Astrocyte of the cerebellum (primary cell): ENCODE results near the gene RASSF5.
A peak's percentile ranks its signal among the peaks of the same experiment; 100 is the strongest.

Experiments used
- DNase-seq: peaks from one replicate; pipeline ENCODE4 v3.0.0-alpha.2; 2011; ENCODE audit warnings: low read depth
- H3K4me3 ChIP-seq: 2 replicates; pipeline ENCODE4 v1.5.1; 2011; ENCODE audit warnings: mild to moderate bottlenecking, low read depth, low read length, moderate library complexity
- in situ Hi-C: cut with HindIII; loops from 2 replicates; pipeline ENCODE4 v1.10.0; 2017; ENCODE audit warnings: low sequenced_read_pairs
- TF ChIP-seq, protein P1 (sequence below): IDR thresholded peaks from 2 replicates; pipeline ENCODE4 v1.5.1; 2012; ENCODE audit warnings: low read length, low read depth, moderate library complexity, mild to moderate bottlenecking; ENCODE audit errors: missing control alignments

Gene RASSF5

DNA sequence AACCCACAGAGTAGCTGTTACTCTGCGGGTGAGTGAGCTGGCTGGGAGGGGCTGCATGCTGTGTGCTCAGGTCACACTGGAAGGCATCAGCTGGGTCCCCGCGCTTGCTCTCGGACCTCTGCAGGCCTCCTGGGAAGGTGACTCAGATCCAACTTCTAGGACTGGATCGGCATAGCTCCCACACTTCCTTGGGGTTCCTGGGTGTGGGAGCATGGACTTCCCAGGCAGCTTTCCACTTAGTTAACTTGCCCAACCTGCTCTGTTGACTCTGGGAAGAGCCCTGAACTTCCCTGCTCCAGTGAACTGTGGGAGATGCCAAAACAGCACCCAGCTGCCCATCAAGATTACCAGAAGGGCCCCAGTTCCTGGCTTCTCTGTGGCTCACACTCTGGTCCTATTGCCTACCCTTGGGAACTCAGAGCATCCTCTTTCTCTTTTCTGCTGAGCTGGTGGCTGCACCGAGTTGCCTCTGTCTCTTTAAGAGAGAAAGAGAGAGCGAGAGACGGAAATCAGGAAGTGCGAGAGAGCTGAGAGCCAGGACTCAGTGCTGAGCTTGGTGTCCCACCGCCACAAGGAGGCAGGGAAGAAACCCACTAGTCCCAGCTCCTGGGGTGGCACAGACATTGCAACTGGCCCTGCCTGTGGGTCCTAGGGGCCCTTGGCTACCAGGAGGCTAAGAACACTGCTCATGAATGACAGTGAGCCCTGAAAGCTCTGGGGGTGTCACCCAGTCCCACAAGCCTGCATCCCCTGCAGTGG lies 37.2 kb upstream of the RASSF5 start, which contains the start of gene IKBKE:
Gene IKBKE (plus strand): TSS at position 544 of the 759 bp plus-strand sequence. CDS start 2,752 bp downstream, outside the sequence.
- peak within 1 kb of the TSS; percentile 68 for H3K4me3 ChIP-seq
- no peak for DNase-seq
- in situ Hi-C loops, result no loop called here
- TF ChIP-seq, protein P1, sequence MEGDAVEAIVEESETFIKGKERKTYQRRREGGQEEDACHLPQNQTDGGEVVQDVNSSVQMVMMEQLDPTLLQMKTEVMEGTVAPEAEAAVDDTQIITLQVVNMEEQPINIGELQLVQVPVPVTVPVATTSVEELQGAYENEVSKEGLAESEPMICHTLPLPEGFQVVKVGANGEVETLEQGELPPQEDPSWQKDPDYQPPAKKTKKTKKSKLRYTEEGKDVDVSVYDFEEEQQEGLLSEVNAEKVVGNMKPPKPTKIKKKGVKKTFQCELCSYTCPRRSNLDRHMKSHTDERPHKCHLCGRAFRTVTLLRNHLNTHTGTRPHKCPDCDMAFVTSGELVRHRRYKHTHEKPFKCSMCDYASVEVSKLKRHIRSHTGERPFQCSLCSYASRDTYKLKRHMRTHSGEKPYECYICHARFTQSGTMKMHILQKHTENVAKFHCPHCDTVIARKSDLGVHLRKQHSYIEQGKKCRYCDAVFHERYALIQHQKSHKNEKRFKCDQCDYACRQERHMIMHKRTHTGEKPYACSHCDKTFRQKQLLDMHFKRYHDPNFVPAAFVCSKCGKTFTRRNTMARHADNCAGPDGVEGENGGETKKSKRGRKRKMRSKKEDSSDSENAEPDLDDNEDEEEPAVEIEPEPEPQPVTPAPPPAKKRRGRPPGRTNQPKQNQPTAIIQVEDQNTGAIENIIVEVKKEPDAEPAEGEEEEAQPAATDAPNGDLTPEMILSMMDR, result peak; percentile 46

DNA sequence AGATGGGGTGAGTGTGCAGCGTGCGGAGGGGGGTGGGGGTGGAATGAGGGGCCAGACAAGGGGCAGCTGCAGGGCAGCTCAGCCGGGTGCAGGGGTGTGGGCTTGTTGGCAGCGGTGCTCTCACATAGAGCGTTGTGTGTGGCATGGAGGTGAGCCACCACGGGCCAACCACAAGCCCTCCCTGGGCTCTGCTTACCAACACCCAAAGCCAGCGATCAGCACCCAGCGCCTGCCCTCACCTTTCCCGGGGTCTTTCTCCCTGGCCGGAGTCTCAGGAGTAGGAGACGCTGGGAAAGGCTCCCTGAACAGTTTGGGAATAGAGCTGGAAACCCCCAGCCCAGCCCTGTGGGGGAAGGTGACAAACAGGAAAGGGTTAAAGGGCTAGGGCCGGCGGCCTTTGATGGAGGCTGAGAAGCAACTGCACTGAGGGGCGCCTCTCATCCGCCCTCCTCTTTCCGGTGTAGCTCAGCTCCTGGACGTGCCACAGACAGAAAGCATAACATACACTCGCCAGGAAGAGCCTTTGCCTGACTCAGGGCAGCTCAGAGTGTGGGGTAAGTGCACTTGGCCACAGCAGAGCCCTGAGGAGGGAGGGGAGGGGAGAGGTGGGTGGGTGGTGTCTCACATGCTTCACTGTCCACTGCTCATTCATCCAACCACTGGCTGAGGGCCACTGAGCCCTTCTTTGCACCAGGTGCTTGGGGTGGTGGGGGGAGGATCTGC lies 36.5 kb upstream of the RASSF5 start:
- H3K4me3 ChIP-seq, result peak overlapping the region; percentile 68
- peak; percentile 34 for DNase-seq
- TF ChIP-seq, protein P1, result no peak
- in situ Hi-C loops, result no loop called here

DNA sequence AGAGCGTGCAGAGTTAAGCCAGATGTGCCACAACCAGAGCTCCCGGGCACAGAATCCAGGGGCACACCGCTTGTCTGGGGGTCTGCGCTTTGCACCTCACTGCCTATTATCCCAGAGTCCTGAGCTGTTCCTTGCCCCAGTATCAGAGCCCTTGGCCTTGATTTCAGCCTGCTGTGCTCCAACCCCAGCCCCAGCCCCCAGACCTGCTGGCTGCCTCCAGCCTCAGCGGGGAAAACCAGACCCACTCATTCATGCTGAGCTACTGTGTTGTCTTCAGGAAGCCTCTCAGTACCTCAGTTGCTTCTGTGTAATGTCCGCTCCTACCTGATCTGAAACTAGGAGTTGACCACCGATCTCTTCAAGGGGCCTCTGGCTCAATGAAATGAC lies 35.9 kb upstream of the RASSF5 start:
- H3K4me3 ChIP-seq, result peak overlapping the region; percentile 68
- no peak for DNase-seq
- in situ Hi-C loops, result no loop called here
- TF ChIP-seq, protein P1, result no peak

DNA sequence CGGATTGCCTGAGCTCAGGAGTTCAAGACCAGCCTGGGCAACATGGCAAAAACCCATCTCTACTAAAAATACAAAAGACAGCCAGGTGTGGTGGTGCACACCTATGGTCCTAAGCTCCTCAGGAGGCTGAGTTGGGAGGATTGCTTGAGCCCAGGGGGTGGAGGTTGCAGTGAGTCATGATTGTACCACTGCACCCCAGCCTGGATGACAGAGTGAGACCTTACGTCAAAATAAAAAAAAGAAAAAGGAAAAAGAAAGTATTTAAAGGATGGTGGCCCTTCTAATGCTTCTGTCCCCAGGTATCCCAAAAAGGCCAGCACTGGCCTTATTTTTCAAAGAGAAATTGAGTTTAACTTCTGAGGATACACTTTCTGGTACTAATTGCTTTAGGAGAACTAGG lies 35.3 kb upstream of the RASSF5 start:
- in situ Hi-C loops, result no loop called here
- DNase-seq, result no peak
- no peak overlapping the region for H3K4me3 ChIP-seq
- TF ChIP-seq, protein P1, result no peak

DNA sequence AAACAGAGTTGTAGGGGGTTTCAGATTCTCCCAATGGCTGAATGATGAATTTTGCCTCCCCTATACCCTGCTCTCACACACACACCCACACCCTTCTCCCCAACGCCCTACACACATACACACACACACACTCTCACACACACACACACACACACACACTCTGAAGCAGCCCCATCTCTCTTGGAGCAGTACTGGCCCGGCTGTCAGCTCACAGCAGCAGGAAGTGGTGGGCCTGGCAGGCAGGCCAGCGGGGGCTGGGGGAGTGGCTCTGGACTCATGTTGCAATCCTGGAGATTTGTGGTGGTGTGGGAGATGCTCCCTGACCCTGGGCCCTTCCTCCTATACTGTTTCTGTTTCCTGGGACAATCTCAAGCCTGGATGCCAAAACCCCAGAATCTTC lies 34.9 kb upstream of the RASSF5 start:
- in situ Hi-C loops, result no loop called here
- DNase-seq, result peak; percentile 35
- H3K4me3 ChIP-seq, result no peak overlapping the region
- TF ChIP-seq, protein P1, result no peak

DNA sequence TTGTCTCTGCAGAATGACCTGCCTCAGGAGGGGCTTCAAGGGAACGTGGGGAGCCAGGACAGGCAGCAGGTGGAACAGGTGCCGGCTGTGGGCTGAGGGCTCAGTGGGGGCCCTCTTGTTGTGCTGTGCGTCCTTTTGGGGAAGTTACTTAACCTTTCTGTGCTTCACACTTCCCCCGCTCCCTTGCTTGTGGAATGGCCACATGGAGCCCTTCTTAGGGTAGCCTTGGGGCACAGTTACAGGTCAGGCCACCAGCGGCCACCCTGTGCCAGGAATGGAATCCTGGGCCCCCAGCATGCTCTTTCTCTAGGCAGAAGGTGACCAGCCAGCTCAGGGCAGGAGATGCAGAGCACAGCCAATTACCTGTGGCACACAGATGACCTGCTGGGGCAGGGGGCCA lies 34.4 kb upstream of the RASSF5 start:
- in situ Hi-C loops, result no loop called here

More for the DNA sequence above, 34.4 kb upstream of the RASSF5 start:
- DNase-seq, result no peak
- TF ChIP-seq, protein P1, result no peak
- H3K4me3 ChIP-seq, result no peak overlapping the region
